Keratinocyte (primary cell): Measurements from ENCODE around the gene ABCC3. TPM values are rescaled to one million over a fixed set of nuclear protein-coding genes. Genes with fewer than 3 reads are reported as not detected.

Experiments
- DNase-seq: peaks from one replicate; pipeline ENCODE4 v3.0.0-alpha.2; 2011; ENCODE audit warnings: low read depth, missing footprints, low spot score
- FAIRE-seq: peaks from 2 replicates; lab custom pipeline; 2011; peaks lifted over from hg19 to GRCh38; lab: Jason Lieb, UNC
- H2AFZ ChIP-seq: 2 replicates; pipeline ENCODE4 v1.6.0; 2012; ENCODE audit warnings: low read length, control low read depth, inconsistent platforms; ENCODE audit not compliant: control insufficient read depth
- H3K27ac ChIP-seq: 2 replicates; pipeline ENCODE4 v1.5.1; 2011; ENCODE audit warnings: low read length; ENCODE audit not compliant: control insufficient read depth, insufficient read depth
- H3K27me3 ChIP-seq: 3 replicates; pipeline ENCODE4 v1.6.0; 2011; ENCODE audit warnings: low read length; ENCODE audit not compliant: control insufficient read depth, insufficient read depth; ENCODE audit errors: extremely low read depth
- H3K36me3 ChIP-seq, 2 experiments: 2 replicates in 1 of 2; 3 replicates in 1 of 2; pipeline ENCODE4 v1.5.1; 2011; ENCODE audit warnings: low read length in 2 of 2, mild to moderate bottlenecking in 1 of 2; ENCODE audit not compliant: control insufficient read depth in 2 of 2, insufficient read depth in 2 of 2; ENCODE audit errors: extremely low read depth in 1 of 2
- H3K4me1 ChIP-seq: 3 replicates; pipeline ENCODE4 v1.5.1; 2011; ENCODE audit warnings: low read length; ENCODE audit not compliant: control insufficient read depth, insufficient read depth; ENCODE audit errors: extremely low read depth
- H3K4me2 ChIP-seq: 3 replicates; pipeline ENCODE4 v1.6.0; 2011; ENCODE audit warnings: low read depth, low read length; ENCODE audit not compliant: control insufficient read depth, insufficient read depth; ENCODE audit errors: extremely low read depth
- H3K4me3 ChIP-seq, 3 experiments: fragments of 200-600 bp in 1 of 3; sonication (generic) in 1 of 3; 2 replicates in 2 of 3; 3 replicates in 1 of 3; pipeline ENCODE4 v1.5.1; 2011 to 2016; ENCODE audit warnings: low read length in 3 of 3, mild to moderate bottlenecking in 3 of 3, control low read depth in 2 of 3, inconsistent platforms in 1 of 3, low read depth in 1 of 3, mixed read lengths in 1 of 3, mixed run types in 1 of 3, moderate library complexity in 1 of 3; ENCODE audit not compliant: control insufficient read depth in 2 of 3, insufficient read depth in 2 of 3; ENCODE audit errors: extremely low read depth in 1 of 3
- H3K79me2 ChIP-seq: 2 replicates; pipeline ENCODE4 v1.6.0; 2012; ENCODE audit warnings: low read length; ENCODE audit not compliant: control insufficient read depth, insufficient read depth
- H3K9ac ChIP-seq: 3 replicates; pipeline ENCODE4 v1.6.0; 2011; ENCODE audit warnings: low read length; ENCODE audit not compliant: control insufficient read depth, insufficient read depth; ENCODE audit errors: extremely low read depth
- H3K9me1 ChIP-seq: 3 replicates; pipeline ENCODE4 v1.6.0; 2011; ENCODE audit warnings: low read length; ENCODE audit not compliant: control insufficient read depth, insufficient read depth; ENCODE audit errors: extremely low read depth
- H3K9me3 ChIP-seq: 2 replicates; pipeline ENCODE4 v1.5.1; 2012; ENCODE audit warnings: low read depth, low read length; ENCODE audit not compliant: control insufficient read depth
- H4K20me1 ChIP-seq: 3 replicates; pipeline ENCODE4 v1.6.0; 2011; ENCODE audit warnings: low read length; ENCODE audit not compliant: control insufficient read depth, insufficient read depth; ENCODE audit errors: extremely low read depth
- CTCF ChIP-seq, 3 experiments: IDR thresholded peaks in 1 of 3; conservative IDR thresholded peaks in 1 of 3; optimal IDR thresholded peaks in 1 of 3; 2 replicates in 2 of 3; 3 replicates in 1 of 3; pipeline versions ENCODE3 to v1.5.1; 2011; ENCODE audit warnings: low read length in 3 of 3, mild to moderate bottlenecking in 3 of 3, moderate library complexity in 2 of 3, control low read depth in 1 of 3, inconsistent platforms in 1 of 3; ENCODE audit not compliant: insufficient read depth in 2 of 3; ENCODE audit errors: extremely low read depth in 1 of 3
- EZH2 ChIP-seq: IDR thresholded peaks from one replicate; pipeline ENCODE4 v1.6.1; 2012; ENCODE audit warnings: inconsistent platforms, mild to moderate bottlenecking, low read length, moderate library complexity
- dilution Hi-C: fragments of 300-500 bp; cut with MboI; formaldehyde crosslinking; loops from one replicate; pipeline ENCODE4 v1.7.0; 2020; ENCODE audit warnings: low sequenced_read_pairs; ENCODE audit not compliant: extremely low pct_ligation_motif_present
- polyA plus RNA-seq, 5 experiments: library from polyadenylated mRNA; depleted of rRNA in 3 of 5; stranded (reverse) in 3 of 5; stranded (forward) in 1 of 5; unstranded in 1 of 5; fragments of >200 nt; gene quantifications; 1 replicate in 1 of 5; 2 replicates in 3 of 5; 3 replicates in 1 of 5; pipeline versions ENCODE4 v1.2.1 to v1.2.3, GENCODE V29; 2011 to 2012; ENCODE audit warnings: missing spikeins in 2 of 5, low read depth in 1 of 5, low replicate concordance in 1 of 5

The ABCC3 gene
- polyA plus RNA-seq, 1 donor (not counting 4 experiments of a cell fraction or from before 2014, with no cell fraction given), result 41.7 TPM

DNA sequence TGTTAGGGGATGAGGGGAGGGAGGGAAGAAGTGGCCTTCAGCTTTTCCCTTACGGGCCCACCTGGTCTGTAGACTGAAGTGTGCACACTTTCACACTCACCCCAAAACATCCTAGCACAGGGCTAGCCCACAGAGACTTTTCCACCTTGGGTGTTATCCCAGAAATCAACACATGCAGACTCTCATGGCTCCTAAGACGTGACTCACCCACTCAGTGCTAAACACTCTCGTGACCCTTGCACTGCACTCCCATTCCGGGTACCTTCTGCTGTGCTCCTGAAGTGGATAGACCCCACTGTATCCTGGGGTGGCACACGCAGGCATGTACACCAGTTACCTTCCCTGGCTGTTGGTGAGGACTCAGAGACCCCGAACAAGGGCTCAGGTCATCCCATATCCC is 23.0 kb upstream of the ABCC3 start:
- no peak overlapping the region for H3K4me3 ChIP-seq
- H3K79me2 ChIP-seq, result no peaks in the 10 kb centered on the region
- H3K4me2 ChIP-seq, result no peak overlapping the region
- no peaks in the 10 kb centered on the region for H3K36me3 ChIP-seq
- TF ChIP-seq EZH2 (no peak), CTCF (optimal IDR thresholded peaks at IDR 0.05 in 1 of 3, IDR thresholded peaks at IDR 0.05 in 1 of 3, conservative IDR thresholded peaks at IDR 0.05 in 1 of 3; ENCODE audit: extremely low read depth in 1 of 3, insufficient read depth in 2 of 3, low read length in 3 of 3) (no peak)
- H4K20me1 ChIP-seq, result no peaks in the 10 kb centered on the region
- no peak overlapping the region for H2AFZ ChIP-seq
- DNase-seq, result no peak
- no peaks in the 10 kb centered on the region for H3K9me1 ChIP-seq
- FAIRE-seq, result no peak
- no peaks in the 10 kb centered on the region for H3K9me3 ChIP-seq
- no peak overlapping the region for H3K27ac ChIP-seq
- H3K27me3 ChIP-seq, result peaks cover 18% of the 10 kb centered on the region
- H3K9ac ChIP-seq, result no peak overlapping the region
- dilution Hi-C loops, result no loop called here
- H3K4me1 ChIP-seq, result peaks cover 2% of the 10 kb centered on the region

DNA sequence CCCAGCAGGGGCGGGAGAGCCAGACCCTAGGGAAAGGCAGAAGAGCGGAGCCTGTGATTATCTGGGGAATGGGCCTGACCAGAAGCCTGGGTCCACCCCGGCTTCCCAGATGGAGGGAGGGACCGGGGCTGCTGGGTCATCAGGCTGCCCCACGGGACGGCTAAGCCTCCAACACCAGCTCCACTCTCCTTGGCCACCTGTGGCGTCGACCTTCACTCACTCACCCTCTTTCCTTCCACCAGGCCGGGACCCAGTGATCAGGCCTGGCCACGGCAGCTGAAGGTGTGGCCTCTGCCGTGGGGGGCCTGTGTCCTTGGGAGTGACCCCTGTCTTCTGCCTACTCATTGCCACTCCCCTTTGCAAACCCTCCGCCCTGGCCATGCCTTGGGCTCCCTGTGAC is 22.4 kb upstream of the ABCC3 start:
- Histone ChIP-seq H2AFZ (no peak overlapping the region), H3K4me3 (no peak overlapping the region), H3K9me3 (no peaks in the 10 kb centered on the region), H3K79me2 (no peaks in the 10 kb centered on the region), H3K27ac (no peak overlapping the region), H4K20me1 (no peaks in the 10 kb centered on the region), H3K4me2 (no peak overlapping the region), H3K4me1 (no peaks in the 10 kb centered on the region), H3K36me3 (no peaks in the 10 kb centered on the region), H3K27me3 (peaks cover 18% of the 10 kb centered on the region), H3K9me1 (no peaks in the 10 kb centered on the region), H3K9ac (no peak overlapping the region)
- DNase-seq (no peak), FAIRE-seq (no peak)
- TF ChIP-seq CTCF (optimal IDR thresholded peaks at IDR 0.05 in 1 of 3, IDR thresholded peaks at IDR 0.05 in 1 of 3, conservative IDR thresholded peaks at IDR 0.05 in 1 of 3; ENCODE audit: extremely low read depth in 1 of 3, insufficient read depth in 2 of 3, low read length in 3 of 3) (no peak), EZH2 (no peak)
- dilution Hi-C loops, result no loop called here
